HL-60 (cell line): ENCODE data around the gene XRCC5.

Experiments used
- DNase-seq, 2 experiments: peaks; one replicate each; pipeline ENCODE4 v3.0.0-alpha.2; 2010 to 2020; ENCODE audit warnings: low read depth in 1 of 2, low spot score in 1 of 2
- H3K27ac ChIP-seq: fragments of 250-450 bp; sonication (Bioruptor Pico); replicated peaks from 2 replicates; pipeline ENCODE4 v1.5.1; 2020; ENCODE audit warnings: mild to moderate bottlenecking, moderate library complexity
- H3K27me3 ChIP-seq: fragments of 250-450 bp; sonication (Bioruptor Pico); 2 replicates; pipeline ENCODE4 v1.5.1; 2021; ENCODE audit warnings: mild to moderate bottlenecking, moderate library complexity; ENCODE audit not compliant: insufficient read depth, poor library complexity, severe bottlenecking
- H3K4me3 ChIP-seq: replicated peaks from 2 replicates; pipeline ENCODE4 v1.5.1; 2011; ENCODE audit warnings: mild to moderate bottlenecking, control low read depth, low read length; ENCODE audit not compliant: insufficient read depth
- GABPA ChIP-seq: IDR thresholded peaks from 2 replicates; pipeline ENCODE4 v1.6.1; 2012; ENCODE audit warnings: low read depth
- POLR2AphosphoS5 ChIP-seq: IDR thresholded peaks from 2 replicates; pipeline ENCODE4 v1.6.1; 2012; ENCODE audit warnings: low read depth
- SPI1 ChIP-seq: IDR thresholded peaks from 2 replicates; pipeline ENCODE4 v1.6.1; 2012; ENCODE audit warnings: low read depth, mild to moderate bottlenecking, borderline replicate concordance
- TF ChIP-seq, protein P1 (sequence below): IDR thresholded peaks from 2 replicates; pipeline ENCODE4 v1.6.1; 2012; ENCODE audit warnings: low read depth; ENCODE audit not compliant: insufficient replicate concordance
- TF ChIP-seq, protein P2 (sequence below): IDR thresholded peaks from one replicate; pipeline ENCODE4 v1.5.1; 2011; ENCODE audit warnings: low read length, control low read depth, inconsistent platforms; ENCODE audit not compliant: insufficient read depth

The XRCC5 gene

DNA sequence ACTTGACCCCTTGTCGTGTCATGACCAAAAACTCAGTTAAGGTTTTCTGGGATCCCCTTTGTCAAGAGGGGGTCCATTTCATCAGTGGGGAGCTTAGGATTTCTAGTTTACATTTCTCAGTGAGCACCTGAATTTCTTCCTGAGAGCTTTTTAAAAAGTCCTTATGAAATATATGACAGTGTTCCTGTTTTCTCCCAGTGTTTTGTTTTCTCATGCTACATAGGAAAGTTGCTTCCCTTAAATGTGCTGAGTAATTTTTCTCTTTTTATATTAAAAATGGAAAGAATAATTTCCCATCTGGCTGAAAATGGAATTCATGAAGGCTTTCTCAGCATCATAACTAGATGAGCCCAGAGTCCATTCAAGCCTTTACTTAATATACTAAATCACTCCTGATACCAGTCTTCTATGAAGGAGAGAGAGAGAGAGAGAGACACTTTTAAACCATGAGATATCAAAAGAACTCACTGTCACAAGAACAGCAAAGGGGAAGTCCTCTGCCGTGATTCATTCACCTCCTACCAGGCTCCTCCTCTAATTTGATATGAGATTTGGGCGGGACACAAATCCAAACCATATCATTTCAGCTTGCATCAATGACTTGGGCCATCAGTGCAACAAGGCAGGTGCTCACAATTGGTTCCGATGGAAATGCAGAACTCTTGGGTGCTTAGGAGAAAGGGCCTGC, 61.1 kb downstream of the XRCC5 start:
- Histone ChIP-seq H3K27me3 (no peaks in the 10 kb centered on the region), H3K27ac (no peak overlapping the region), H3K4me3 (no peak overlapping the region)
- no peak for DNase-seq
- TF ChIP-seq GABPA (no peak), SPI1 (0 out of 2 replicates have a peak, but pooled peaks have one; percentile 19)

DNA sequence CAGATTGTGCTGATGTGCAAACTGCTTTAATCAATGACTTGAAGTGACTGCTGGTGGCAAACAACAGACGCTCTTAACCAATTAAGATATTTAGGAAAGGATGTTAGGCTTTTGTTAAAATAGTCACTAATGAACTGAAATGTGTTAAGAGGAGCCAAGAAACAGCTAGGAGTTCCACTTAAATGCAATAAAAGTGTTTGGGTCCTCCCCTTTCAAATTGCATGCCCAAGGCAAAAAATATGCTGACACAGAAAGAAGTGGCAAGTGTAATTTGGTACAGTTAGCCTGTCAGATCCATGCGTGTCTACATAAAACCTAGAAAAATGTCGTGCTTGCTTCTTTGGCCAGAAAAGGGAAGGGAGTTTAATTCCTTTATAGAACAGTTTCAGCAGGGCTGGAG, 61.9 kb downstream of the XRCC5 start:
- H3K27me3 ChIP-seq, result no peaks in the 10 kb centered on the region
- no peak for TF ChIP-seq GABPA
- TF ChIP-seq, protein P1, sequence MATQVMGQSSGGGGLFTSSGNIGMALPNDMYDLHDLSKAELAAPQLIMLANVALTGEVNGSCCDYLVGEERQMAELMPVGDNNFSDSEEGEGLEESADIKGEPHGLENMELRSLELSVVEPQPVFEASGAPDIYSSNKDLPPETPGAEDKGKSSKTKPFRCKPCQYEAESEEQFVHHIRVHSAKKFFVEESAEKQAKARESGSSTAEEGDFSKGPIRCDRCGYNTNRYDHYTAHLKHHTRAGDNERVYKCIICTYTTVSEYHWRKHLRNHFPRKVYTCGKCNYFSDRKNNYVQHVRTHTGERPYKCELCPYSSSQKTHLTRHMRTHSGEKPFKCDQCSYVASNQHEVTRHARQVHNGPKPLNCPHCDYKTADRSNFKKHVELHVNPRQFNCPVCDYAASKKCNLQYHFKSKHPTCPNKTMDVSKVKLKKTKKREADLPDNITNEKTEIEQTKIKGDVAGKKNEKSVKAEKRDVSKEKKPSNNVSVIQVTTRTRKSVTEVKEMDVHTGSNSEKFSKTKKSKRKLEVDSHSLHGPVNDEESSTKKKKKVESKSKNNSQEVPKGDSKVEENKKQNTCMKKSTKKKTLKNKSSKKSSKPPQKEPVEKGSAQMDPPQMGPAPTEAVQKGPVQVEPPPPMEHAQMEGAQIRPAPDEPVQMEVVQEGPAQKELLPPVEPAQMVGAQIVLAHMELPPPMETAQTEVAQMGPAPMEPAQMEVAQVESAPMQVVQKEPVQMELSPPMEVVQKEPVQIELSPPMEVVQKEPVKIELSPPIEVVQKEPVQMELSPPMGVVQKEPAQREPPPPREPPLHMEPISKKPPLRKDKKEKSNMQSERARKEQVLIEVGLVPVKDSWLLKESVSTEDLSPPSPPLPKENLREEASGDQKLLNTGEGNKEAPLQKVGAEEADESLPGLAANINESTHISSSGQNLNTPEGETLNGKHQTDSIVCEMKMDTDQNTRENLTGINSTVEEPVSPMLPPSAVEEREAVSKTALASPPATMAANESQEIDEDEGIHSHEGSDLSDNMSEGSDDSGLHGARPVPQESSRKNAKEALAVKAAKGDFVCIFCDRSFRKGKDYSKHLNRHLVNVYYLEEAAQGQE, result no peak
- no peak for TF ChIP-seq POLR2AphosphoS5
- TF ChIP-seq SPI1, result no peak
- TF ChIP-seq, protein P2, sequence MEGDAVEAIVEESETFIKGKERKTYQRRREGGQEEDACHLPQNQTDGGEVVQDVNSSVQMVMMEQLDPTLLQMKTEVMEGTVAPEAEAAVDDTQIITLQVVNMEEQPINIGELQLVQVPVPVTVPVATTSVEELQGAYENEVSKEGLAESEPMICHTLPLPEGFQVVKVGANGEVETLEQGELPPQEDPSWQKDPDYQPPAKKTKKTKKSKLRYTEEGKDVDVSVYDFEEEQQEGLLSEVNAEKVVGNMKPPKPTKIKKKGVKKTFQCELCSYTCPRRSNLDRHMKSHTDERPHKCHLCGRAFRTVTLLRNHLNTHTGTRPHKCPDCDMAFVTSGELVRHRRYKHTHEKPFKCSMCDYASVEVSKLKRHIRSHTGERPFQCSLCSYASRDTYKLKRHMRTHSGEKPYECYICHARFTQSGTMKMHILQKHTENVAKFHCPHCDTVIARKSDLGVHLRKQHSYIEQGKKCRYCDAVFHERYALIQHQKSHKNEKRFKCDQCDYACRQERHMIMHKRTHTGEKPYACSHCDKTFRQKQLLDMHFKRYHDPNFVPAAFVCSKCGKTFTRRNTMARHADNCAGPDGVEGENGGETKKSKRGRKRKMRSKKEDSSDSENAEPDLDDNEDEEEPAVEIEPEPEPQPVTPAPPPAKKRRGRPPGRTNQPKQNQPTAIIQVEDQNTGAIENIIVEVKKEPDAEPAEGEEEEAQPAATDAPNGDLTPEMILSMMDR, result no peak
- DNase-seq, result no peak
- no peak overlapping the region for H3K4me3 ChIP-seq
- H3K27ac ChIP-seq, result no peak overlapping the region

DNA sequence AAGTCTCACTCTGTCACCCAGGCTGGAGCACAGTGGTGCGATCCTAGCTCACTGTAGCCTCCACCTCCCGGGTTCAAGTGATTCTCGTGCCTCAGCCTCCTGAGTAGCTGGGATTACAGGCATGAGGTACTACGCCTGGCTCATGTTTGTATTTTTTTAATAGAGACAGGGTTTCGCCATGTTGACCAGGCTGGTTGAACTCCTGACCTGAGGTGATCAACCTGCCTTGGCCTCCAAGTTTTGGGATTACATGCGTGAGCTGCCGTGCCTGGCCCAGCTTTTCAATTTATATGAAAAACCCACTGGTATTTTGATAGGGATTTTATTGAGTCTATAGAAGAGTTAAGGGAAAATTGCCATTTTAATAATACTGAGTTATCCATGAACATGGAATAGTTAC, 63.3 kb downstream of the XRCC5 start:
- no peak for DNase-seq
- TF ChIP-seq, protein P1, result no peak
- TF ChIP-seq GABPA, result no peak
- TF ChIP-seq, protein P2, result no peak
- TF ChIP-seq POLR2AphosphoS5, result no peak
- no peak for TF ChIP-seq SPI1
- Histone ChIP-seq H3K27ac (no peak overlapping the region), H3K27me3 (no peaks in the 10 kb centered on the region), H3K4me3 (no peak overlapping the region)

DNA sequence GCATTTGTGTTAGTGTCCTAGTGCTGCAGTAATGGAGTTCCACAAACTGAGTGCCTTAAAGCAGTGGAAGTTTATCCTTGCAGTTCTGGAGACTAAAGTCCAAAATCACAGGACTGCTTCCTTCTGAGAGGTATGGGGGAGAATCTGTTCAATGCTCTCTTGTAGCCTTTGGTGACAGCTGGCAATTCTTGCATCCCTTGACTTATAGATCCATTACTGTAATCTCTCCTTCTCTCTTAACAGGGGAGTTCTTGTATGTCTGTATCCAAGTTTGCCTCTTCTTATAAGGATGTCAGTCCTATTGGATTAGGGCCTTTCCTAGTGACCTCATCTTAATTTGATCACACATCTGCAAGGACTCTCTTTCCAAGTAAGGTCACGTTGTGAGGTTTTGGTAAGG, 69.9 kb downstream of the XRCC5 start:
- DNase-seq, result no peak
- H3K27ac ChIP-seq, result no peak overlapping the region
- TF ChIP-seq POLR2AphosphoS5 (no peak), SPI1 (no peak), GABPA (no peak)
- TF ChIP-seq, protein P1, result no peak
- TF ChIP-seq, protein P2, result no peak
- no peak overlapping the region for H3K4me3 ChIP-seq
- H3K27me3 ChIP-seq, result no peaks in the 10 kb centered on the region
